ENCODE data around the gene CCDC197.

CCDC197 gene

GRCh38 chr14:94015223-94015622, 18.1 kb downstream of the CCDC197 start:
- no peak for TF ChIP-seq CTCF (IDR thresholded peaks at IDR 0.05; ENCODE audit: poor library complexity, severe bottlenecking)
- Histone ChIP-seq H3K36me3 (ENCODE audit: low read depth) (no peaks in the 10 kb centered on the region), H3K27me3 (ENCODE audit: insufficient read depth, poor library complexity, severe bottlenecking) (no peaks in the 10 kb centered on the region), H3K9me3 (ENCODE audit: severe bottlenecking) (no peaks in the 10 kb centered on the region), H3K4me3 (ENCODE audit: severe bottlenecking) (no peak overlapping the region), H3K27ac (ENCODE audit: poor library complexity, severe bottlenecking) (no peak overlapping the region), H3K4me1 (ENCODE audit: insufficient read depth, poor library complexity, severe bottlenecking) (peaks cover 4% of the 10 kb centered on the region)
- no peak for DNase-seq (ENCODE audit: low spot score)
- ATAC-seq (ENCODE audit: low read depth), result no peak

GRCh38 chr14:94016446-94016976, 19.4 kb downstream of the CCDC197 start:
- H3K27ac ChIP-seq (ENCODE audit: poor library complexity, severe bottlenecking), result no peak overlapping the region
- no peaks in the 10 kb centered on the region for H3K27me3 ChIP-seq (ENCODE audit: insufficient read depth, poor library complexity, severe bottlenecking)
- ATAC-seq (ENCODE audit: low read depth) (no peak), DNase-seq (ENCODE audit: low spot score) (no peak)
- no peaks in the 10 kb centered on the region for H3K9me3 ChIP-seq (ENCODE audit: severe bottlenecking)
- peaks cover 3% of the 10 kb centered on the region for H3K4me1 ChIP-seq (ENCODE audit: insufficient read depth, poor library complexity, severe bottlenecking)
- no peak overlapping the region for H3K4me3 ChIP-seq (ENCODE audit: severe bottlenecking)
- no peaks in the 10 kb centered on the region for H3K36me3 ChIP-seq (ENCODE audit: low read depth)
- TF ChIP-seq CTCF (IDR thresholded peaks at IDR 0.05; ENCODE audit: poor library complexity, severe bottlenecking), result no peak

GRCh38 chr14:94018308-94018707, 21.2 kb downstream of the CCDC197 start:
- no peaks in the 10 kb centered on the region for H3K4me1 ChIP-seq (ENCODE audit: insufficient read depth, poor library complexity, severe bottlenecking)
- no peaks in the 10 kb centered on the region for H3K9me3 ChIP-seq (ENCODE audit: severe bottlenecking)
- no peak for ATAC-seq (ENCODE audit: low read depth)
- H3K4me3 ChIP-seq (ENCODE audit: severe bottlenecking), result no peak overlapping the region
- no peak for DNase-seq (ENCODE audit: low spot score)
- no peaks in the 10 kb centered on the region for H3K27me3 ChIP-seq (ENCODE audit: insufficient read depth, poor library complexity, severe bottlenecking)
- no peak overlapping the region for H3K27ac ChIP-seq (ENCODE audit: poor library complexity, severe bottlenecking)
- no peaks in the 10 kb centered on the region for H3K36me3 ChIP-seq (ENCODE audit: low read depth)
- no peak for TF ChIP-seq CTCF (IDR thresholded peaks at IDR 0.05; ENCODE audit: poor library complexity, severe bottlenecking)

- H3K27ac ChIP-seq (ENCODE audit: poor library complexity, severe bottlenecking), result no peak overlapping the region
- H3K27me3 ChIP-seq (ENCODE audit: insufficient read depth, poor library complexity, severe bottlenecking), result no peaks in the 10 kb centered on the region
- H3K4me3 ChIP-seq (ENCODE audit: severe bottlenecking), result no peak overlapping the region
- no peak for ATAC-seq (ENCODE audit: low read depth)
- DNase-seq (ENCODE audit: low spot score), result no peak
- H3K36me3 ChIP-seq (ENCODE audit: low read depth), result no peaks in the 10 kb centered on the region
- no peaks in the 10 kb centered on the region for H3K9me3 ChIP-seq (ENCODE audit: severe bottlenecking)
- no peak for TF ChIP-seq CTCF (IDR thresholded peaks at IDR 0.05; ENCODE audit: poor library complexity, severe bottlenecking)
- no peaks in the 10 kb centered on the region for H3K4me1 ChIP-seq (ENCODE audit: insufficient read depth, poor library complexity, severe bottlenecking)
Observed at GRCh38 chr14:94019329-94019728, 22.2 kb downstream of the CCDC197 start.

- no peak for ATAC-seq (ENCODE audit: low read depth)
Observed at GRCh38 chr14:94020267-94020666, 23.2 kb downstream of the CCDC197 start.

More at GRCh38 chr14:94020267-94020666, 23.2 kb downstream of the CCDC197 start:
- no peak for TF ChIP-seq CTCF (IDR thresholded peaks at IDR 0.05; ENCODE audit: poor library complexity, severe bottlenecking)
- no peaks in the 10 kb centered on the region for H3K36me3 ChIP-seq (ENCODE audit: low read depth)
- H3K4me3 ChIP-seq (ENCODE audit: severe bottlenecking), result no peak overlapping the region
- DNase-seq (ENCODE audit: low spot score), result no peak
- H3K4me1 ChIP-seq (ENCODE audit: insufficient read depth, poor library complexity, severe bottlenecking), result no peaks in the 10 kb centered on the region
- H3K9me3 ChIP-seq (ENCODE audit: severe bottlenecking), result no peaks in the 10 kb centered on the region
- H3K27me3 ChIP-seq (ENCODE audit: insufficient read depth, poor library complexity, severe bottlenecking), result no peaks in the 10 kb centered on the region
- no peak overlapping the region for H3K27ac ChIP-seq (ENCODE audit: poor library complexity, severe bottlenecking)
